ENCODE measurements around the gene COX19.

- no peak for TF ChIP-seq REST (IDR thresholded peaks at IDR 0.05; ENCODE audit: borderline replicate concordance)
- no peak for TF ChIP-seq POLR2AphosphoS5 (IDR thresholded peaks at IDR 0.05)
- TF ChIP-seq, protein P1, sequence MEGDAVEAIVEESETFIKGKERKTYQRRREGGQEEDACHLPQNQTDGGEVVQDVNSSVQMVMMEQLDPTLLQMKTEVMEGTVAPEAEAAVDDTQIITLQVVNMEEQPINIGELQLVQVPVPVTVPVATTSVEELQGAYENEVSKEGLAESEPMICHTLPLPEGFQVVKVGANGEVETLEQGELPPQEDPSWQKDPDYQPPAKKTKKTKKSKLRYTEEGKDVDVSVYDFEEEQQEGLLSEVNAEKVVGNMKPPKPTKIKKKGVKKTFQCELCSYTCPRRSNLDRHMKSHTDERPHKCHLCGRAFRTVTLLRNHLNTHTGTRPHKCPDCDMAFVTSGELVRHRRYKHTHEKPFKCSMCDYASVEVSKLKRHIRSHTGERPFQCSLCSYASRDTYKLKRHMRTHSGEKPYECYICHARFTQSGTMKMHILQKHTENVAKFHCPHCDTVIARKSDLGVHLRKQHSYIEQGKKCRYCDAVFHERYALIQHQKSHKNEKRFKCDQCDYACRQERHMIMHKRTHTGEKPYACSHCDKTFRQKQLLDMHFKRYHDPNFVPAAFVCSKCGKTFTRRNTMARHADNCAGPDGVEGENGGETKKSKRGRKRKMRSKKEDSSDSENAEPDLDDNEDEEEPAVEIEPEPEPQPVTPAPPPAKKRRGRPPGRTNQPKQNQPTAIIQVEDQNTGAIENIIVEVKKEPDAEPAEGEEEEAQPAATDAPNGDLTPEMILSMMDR (IDR thresholded peaks at IDR 0.05; ENCODE audit: poor library complexity, severe bottlenecking), result no peak
- TF ChIP-seq SMC3 (conservative IDR thresholded peaks at IDR 0.05; ENCODE audit: poor library complexity), result no peak
- no peak for TF ChIP-seq EP300 (conservative IDR thresholded peaks at IDR 0.05; ENCODE audit: poor library complexity, severe bottlenecking)
- no peak for TF ChIP-seq EZH2 (IDR thresholded peaks at IDR 0.05; ENCODE audit: borderline replicate concordance, insufficient read depth, low read length, poor library complexity, severe bottlenecking)
Observed at GRCh38 chr7:999149-999879, 24.0 kb upstream of the COX19 start.

Measured in neural cell (in vitro differentiated cells).